ENCODE measurements around the gene CFAP46. TPM values are rescaled to one million over a fixed set of nuclear protein-coding genes. Genes with fewer than 3 reads are reported as not detected.
"Not testable (repeated sequence)": the region's sequence is repeated elsewhere in the genome, so short reads cannot be mapped to it uniquely, and the experiment has no call there.

Gene CFAP46
- total RNA-seq, 1 donor from 2014 or later: 0.85 TPM

- no peak for DNase-seq
Observed at GRCh38 chr10:132979491-132980425, 37.4 kb upstream of the CFAP46 start.

- no peak for DNase-seq
Observed at GRCh38 chr10:132978542-132978941, 36.2 kb upstream of the CFAP46 start.

GRCh38 chr10:132977807-132978206 lies 35.4 kb upstream of the CFAP46 start:
- DNase-seq: no peak

- no peak for DNase-seq
Observed at GRCh38 chr10:132977076-132977475, 34.7 kb upstream of the CFAP46 start.

- DNase-seq: no peak
Observed at GRCh38 chr10:132975831-132976682, 33.7 kb upstream of the CFAP46 start.

- DNase-seq: no peak
Observed at GRCh38 chr10:132974886-132975830, 32.8 kb upstream of the CFAP46 start.

GRCh38 chr10:132974249-132974796 lies 32.0 kb upstream of the CFAP46 start:
- DNase-seq: no peak

GRCh38 chr10:132973903-132974241 lies 31.5 kb upstream of the CFAP46 start:
- no peak for DNase-seq

- no peak for DNase-seq
Observed at GRCh38 chr10:132972986-132973902, 30.9 kb upstream of the CFAP46 start.

- DNase-seq: no peak
Observed at GRCh38 chr10:132972149-132972985, 30.0 kb upstream of the CFAP46 start.

GRCh38 chr10:132971448-132972148 lies 29.2 kb upstream of the CFAP46 start:
- DNase-seq: no peak

- no peak for DNase-seq
Observed at GRCh38 chr10:132970641-132971438, 28.5 kb upstream of the CFAP46 start.

- DNase-seq: no peak
Observed at GRCh38 chr10:132967540-132967939, 25.2 kb upstream of the CFAP46 start.

- DNase-seq: peak; percentile 16
Observed at GRCh38 chr10:132965411-132966057, 23.2 kb upstream of the CFAP46 start.

- not testable (repeated sequence) for DNase-seq
Observed at GRCh38 chr10:132964707-132965410, 22.5 kb upstream of the CFAP46 start.

GRCh38 chr10:132964231-132964630 lies 21.9 kb upstream of the CFAP46 start:
- DNase-seq: no peak

- DNase-seq: no peak
Observed at GRCh38 chr10:132963430-132963960, 21.1 kb upstream of the CFAP46 start.
